K562 (cell line): ENCODE data around the gene ATXN7. TPM values are rescaled to one million over a fixed set of nuclear protein-coding genes. Genes with fewer than 3 reads are reported as not detected.

Experiments
- ATAC-seq: fragments of 200-7000 bp; cut with Tn5 transposase; 3 replicates; pipeline ENCODE4 v1.9.1; 2020; ENCODE audit warnings: moderate library complexity
- BruUV-seq: library from RNA; stranded (reverse); fragments of 400-500 nt; replicated peaks from 2 replicates; lab custom pipeline; 2021; lab: Mats Ljungman, UMichigan
- CTCF ChIA-PET: fragments of 300-600 bp; formaldehyde crosslinking; extraction: SDS; loops from one replicate; lab custom pipeline; 2021; ENCODE audit warnings: low intra/inter-chr PET ratio; lab: Yijun Ruan, JAX
- POLR2A ChIA-PET: fragments of 300-600, 350-650 bp; sonication (Branson Sonifier 250); formaldehyde crosslinking; extraction: SDS; loops from one replicate; lab custom pipeline; 2021; ENCODE audit warnings: antibody characterized with exemption, inconsistent platforms; lab: Yijun Ruan, JAX
- DNase-seq, 4 experiments: peaks; one replicate each; pipeline versions ENCODE4 v3.0.0 to v3.0.0-alpha.2; 2011 to 2018; ENCODE audit warnings: low spot score in 3 of 4, mixed read lengths in 3 of 4; ENCODE audit errors: extremely low read depth in 1 of 4
- FAIRE-seq: peaks from 2 replicates; lab custom pipeline; 2011; peaks lifted over from hg19 to GRCh38; lab: Jason Lieb, UNC
- H2AFZ ChIP-seq: 2 replicates; pipeline ENCODE4 v1.6.0; 2011; ENCODE audit warnings: low read depth, low read length, control low read depth, inconsistent platforms
- H3K27ac ChIP-seq: fragments of 200-600 bp; 3 replicates; pipeline ENCODE4 v1.8.0; 2011; ENCODE audit warnings: low read depth, mild to moderate bottlenecking, control low read depth, inconsistent platforms, low read length, moderate library complexity, mixed read lengths; ENCODE audit errors: extremely low read depth
- H3K27me3 ChIP-seq, 2 experiments: fragments of 300-600 bp in 1 of 2; 2 replicates in 1 of 2; 3 replicates in 1 of 2; pipeline versions ENCODE4 v1.6.0 to v1.8.0; 2011; ENCODE audit warnings: inconsistent platforms in 2 of 2, low read length in 2 of 2, mild to moderate bottlenecking in 1 of 2, mixed read lengths in 1 of 2, moderate library complexity in 1 of 2; ENCODE audit not compliant: control insufficient read depth in 2 of 2, insufficient read depth in 2 of 2
- H3K36me3 ChIP-seq: fragments of 300-600 bp; 3 replicates; pipeline ENCODE4 v1.8.0; 2011; ENCODE audit warnings: mild to moderate bottlenecking, low read length, inconsistent platforms; ENCODE audit not compliant: control insufficient read depth, insufficient read depth
- H3K4me1 ChIP-seq, 2 experiments: fragments of 200-600 bp in 1 of 2; replicated peaks in 1 of 2; 2 replicates in 1 of 2; 3 replicates in 1 of 2; pipeline versions ENCODE4 v1.5.1 to v1.8.0; 2011; ENCODE audit warnings: inconsistent platforms in 2 of 2, low read length in 2 of 2, mild to moderate bottlenecking in 1 of 2, mixed read lengths in 1 of 2, moderate library complexity in 1 of 2; ENCODE audit not compliant: control insufficient read depth in 2 of 2, insufficient read depth in 2 of 2
- H3K4me2 ChIP-seq: 2 replicates; pipeline ENCODE4 v1.6.1; 2011; ENCODE audit warnings: low read length, control low read depth, inconsistent platforms, mixed read lengths; ENCODE audit not compliant: insufficient read depth
- H3K4me3 ChIP-seq: fragments of 200-600 bp; sonication (generic), shearing (Covaris generic); 2 replicates; pipeline ENCODE4 v1.5.1; 2016; ENCODE audit warnings: control low read depth, inconsistent platforms
- H3K79me2 ChIP-seq: fragments of 200-600 bp; 3 replicates; pipeline ENCODE4 v1.8.0; 2011; ENCODE audit warnings: low read length, inconsistent platforms; ENCODE audit not compliant: control insufficient read depth, insufficient read depth
- H3K9ac ChIP-seq, 2 experiments: 2 replicates each; pipeline versions ENCODE4 v1.6.0 to v1.6.1; 2011; ENCODE audit warnings: low read depth in 2 of 2, low read length in 2 of 2, control low read depth in 1 of 2, inconsistent platforms in 1 of 2, mild to moderate bottlenecking in 1 of 2, mixed read lengths in 1 of 2; ENCODE audit not compliant: insufficient read depth in 1 of 2
- H3K9me1 ChIP-seq: one replicate; pipeline ENCODE4 v1.6.0; 2011; ENCODE audit warnings: inconsistent platforms, mild to moderate bottlenecking, low read length, moderate library complexity; ENCODE audit not compliant: control insufficient read depth, insufficient read depth
- H3K9me3 ChIP-seq: replicated peaks from 2 replicates; pipeline ENCODE4 v1.5.1; 2011; ENCODE audit warnings: low read depth, low read length, inconsistent platforms; ENCODE audit not compliant: control insufficient read depth, insufficient read depth
- H4K20me1 ChIP-seq: replicated peaks from 2 replicates; pipeline ENCODE4 v1.6.1; 2011; ENCODE audit warnings: low read length, inconsistent platforms, mixed read lengths; ENCODE audit not compliant: control insufficient read depth, insufficient read depth
- BCL6 ChIP-seq: fragments of 250-450 bp; sonication (Bioruptor Pico); IDR thresholded peaks from 2 replicates; pipeline ENCODE4 v1.4.0; 2020
- NFXL1 ChIP-seq: fragments of 450-650 bp; formaldehyde crosslinking; IDR thresholded peaks from 2 replicates; pipeline ENCODE4 v1.4.0; 2021; ENCODE audit warnings: mild to moderate bottlenecking
- TEAD1 ChIP-seq, 2 experiments: fragments of 450-650 bp in 1 of 2; sonication (generic) in 1 of 2; formaldehyde crosslinking; IDR thresholded peaks; 2 replicates each; pipeline versions ENCODE4 v1.4.0 to v1.8.0; 2020 to 2022; ENCODE audit warnings: mild to moderate bottlenecking in 2 of 2, missing genetic modification reagents in 1 of 2
- WGBS: fragments of 100-300 bp; shearing (Covaris generic); methylation state at CpG from one replicate; pipeline ENCODE4 v1.1.6; 2016; ENCODE audit warnings: low coverage, mixed read lengths; ENCODE audit not compliant: insufficient coverage; ENCODE audit errors: missing lambda C conversion rate; 5-methylcytosine and 5-hydroxymethylcytosine counted together
- in situ Hi-C: fragments of 300-500 bp; cut with MboI; formaldehyde crosslinking; loops from 4 replicates; pipeline ENCODE4 v1.15.0; 2018; ENCODE audit warnings: inconsistent platforms, mixed read lengths
- intact Hi-C: fragments of 100-400 bp; cut with micrococcal nuclease; formaldehyde crosslinking; loops from 2 replicates; pipeline ENCODE4 v1.14.2; 2022
- polyA plus RNA-seq, 8 experiments: library from polyadenylated mRNA; depleted of rRNA in 4 of 8; stranded (reverse) in 5 of 8; unstranded in 3 of 8; fragments of >200 nt; fragmentation: Nextera tagmentation in 2 of 8; fragmentation: Illumina TruSeq in 1 of 8; extraction: Ambion mirVana in 2 of 8; extraction: Trizol in 1 of 8; gene quantifications; 2 replicates each; pipeline versions ENCODE4 v1.2.1 to v1.2.3, GENCODE V29; 2011 to 2014; ENCODE audit warnings: inconsistent platforms in 1 of 8, missing spikeins in 1 of 8
- total RNA-seq, 7 experiments: library from RNA; depleted of rRNA in 6 of 7; stranded (reverse); fragments of >200 nt in 6 of 7; fragmentation: Illumina TruSeq in 2 of 7; extraction: Trizol in 2 of 7; gene quantifications; 2 replicates each; pipeline versions ENCODE4 v1.2.1 to v1.2.3, GENCODE V29; 2011 to 2021; ENCODE audit warnings: low replicate concordance in 1 of 7
- TF ChIP-seq, protein P1 (sequence below), 3 experiments: fragments of 200-800 bp in 1 of 3; fragments of 250-450 bp in 1 of 3; fragments of 450-650 bp in 1 of 3; sonication (Bioruptor Pico) in 1 of 3; sonication (Bioruptor generic) in 1 of 3; formaldehyde crosslinking in 1 of 3; IDR thresholded peaks; 2 replicates each; pipeline versions ENCODE4 v1.6.1 to v1.8.0; 2016 to 2022; ENCODE audit warnings: mild to moderate bottlenecking in 2 of 3, missing genetic modification characterization in 2 of 3, missing compliant biosample characterization in 1 of 3, moderate library complexity in 1 of 3

The ATXN7 gene
- total and polyA plus RNA-seq, 9 of the 15 experiments (the other 6 are each of a cell fraction or from before 2014, with no cell fraction given) = 0.41 to 9.2 (median 6.7) TPM

DNA sequence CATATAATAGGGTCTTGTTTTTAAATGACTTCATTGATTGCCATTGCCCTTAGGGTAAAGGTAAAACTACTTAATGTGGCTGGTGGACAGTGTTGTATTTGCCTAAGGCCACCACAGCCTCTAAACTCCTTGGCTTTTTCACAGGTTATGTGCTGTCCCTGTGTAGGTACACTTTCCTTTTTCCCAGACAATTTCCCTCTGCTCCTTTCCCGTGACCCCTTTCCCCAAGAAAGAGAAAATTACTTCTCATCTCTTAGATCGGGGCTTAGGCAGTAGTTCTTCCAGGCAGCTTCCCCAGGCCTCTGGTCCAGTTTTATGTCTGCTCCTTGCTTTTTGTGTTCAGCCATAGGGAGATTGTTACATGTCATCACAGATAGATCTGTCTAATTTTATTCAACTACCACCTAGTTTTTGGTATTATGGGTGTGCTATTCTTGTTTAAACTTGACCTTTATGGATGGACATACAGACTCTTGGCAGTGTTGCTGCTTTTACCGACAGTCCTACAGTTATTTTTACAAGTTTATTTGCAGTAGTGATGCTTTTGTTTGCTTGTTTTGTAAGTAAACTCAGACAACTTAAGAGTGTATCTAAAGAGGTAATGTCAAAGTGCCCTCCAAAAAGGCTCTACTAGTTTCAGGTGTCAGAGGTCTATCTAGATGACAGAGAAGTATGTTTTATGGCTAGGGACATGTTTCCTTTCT, 69.0 kb downstream of the ATXN7 start:
- Histone ChIP-seq H3K4me1 (peaks cover 0 to 12% of the 10 kb centered on the region in 2 experiments; a peak in 3 of 5 replicates), H3K27me3 (no peaks in the 10 kb centered on the region), H2AFZ (no peak overlapping the region), H3K27ac (peak overlapping the region; percentile 15; the same call in 1 of the 3 replicates), H3K36me3 (peaks cover 16% of the 10 kb centered on the region; the same call in 1 of the 3 replicates), H3K4me3 (no peak overlapping the region), H3K9me3 (no peaks in the 10 kb centered on the region), H3K9ac (no peak overlapping the region), H3K79me2 (peaks cover 55% of the 10 kb centered on the region), H3K4me2 (no peak overlapping the region), H3K9me1 (no peaks in the 10 kb centered on the region), H4K20me1 (0 out of 2 replicates have a peak, but pooled peaks cover 5% of the 10 kb centered on the region)
- intact Hi-C loops (no loop called here), in situ Hi-C loops (no loop called here)
- no peak for FAIRE-seq
- ChIA-PET POLR2A (no interaction called here), CTCF (no interaction called here)
- 70% methylated on average over 3 of the region's 3 CpGs for WGBS
- no peak for DNase-seq
- no peak for ATAC-seq
- BruUV-seq = no TSS peak
- TF ChIP-seq BCL6 (CRISPR knock-in tag) (no peak), TEAD1 (CRISPR knock-in tag; IDR thresholded peaks at IDR 0.05) (no peak), NFXL1 (CRISPR knock-in tag) (no peak)
- TF ChIP-seq, protein P1, sequence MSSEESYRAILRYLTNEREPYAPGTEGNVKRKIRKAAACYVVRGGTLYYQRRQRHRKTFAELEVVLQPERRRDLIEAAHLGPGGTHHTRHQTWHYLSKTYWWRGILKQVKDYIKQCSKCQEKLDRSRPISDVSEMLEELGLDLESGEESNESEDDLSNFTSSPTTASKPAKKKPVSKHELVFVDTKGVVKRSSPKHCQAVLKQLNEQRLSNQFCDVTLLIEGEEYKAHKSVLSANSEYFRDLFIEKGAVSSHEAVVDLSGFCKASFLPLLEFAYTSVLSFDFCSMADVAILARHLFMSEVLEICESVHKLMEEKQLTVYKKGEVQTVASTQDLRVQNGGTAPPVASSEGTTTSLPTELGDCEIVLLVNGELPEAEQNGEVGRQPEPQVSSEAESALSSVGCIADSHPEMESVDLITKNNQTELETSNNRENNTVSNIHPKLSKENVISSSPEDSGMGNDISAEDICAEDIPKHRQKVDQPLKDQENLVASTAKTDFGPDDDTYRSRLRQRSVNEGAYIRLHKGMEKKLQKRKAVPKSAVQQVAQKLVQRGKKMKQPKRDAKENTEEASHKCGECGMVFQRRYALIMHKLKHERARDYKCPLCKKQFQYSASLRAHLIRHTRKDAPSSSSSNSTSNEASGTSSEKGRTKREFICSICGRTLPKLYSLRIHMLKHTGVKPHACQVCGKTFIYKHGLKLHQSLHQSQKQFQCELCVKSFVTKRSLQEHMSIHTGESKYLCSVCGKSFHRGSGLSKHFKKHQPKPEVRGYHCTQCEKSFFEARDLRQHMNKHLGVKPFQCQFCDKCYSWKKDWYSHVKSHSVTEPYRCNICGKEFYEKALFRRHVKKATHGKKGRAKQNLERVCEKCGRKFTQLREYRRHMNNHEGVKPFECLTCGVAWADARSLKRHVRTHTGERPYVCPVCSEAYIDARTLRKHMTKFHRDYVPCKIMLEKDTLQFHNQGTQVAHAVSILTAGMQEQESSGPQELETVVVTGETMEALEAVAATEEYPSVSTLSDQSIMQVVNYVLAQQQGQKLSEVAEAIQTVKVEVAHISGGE (CRISPR knock-in tag; IDR thresholded peaks at IDR 0.05) = peak in 1 of 3 experiments; percentile 29; a peak in 1 of 6 replicates
